Suppressor macrophage (primary cell): ENCODE data around the gene MYADML2.

Source experiments
- DNase-seq, 4 experiments: peaks; one replicate each; pipeline ENCODE4 v3.0.0-alpha.2; 2020 to 2022

The MYADML2 gene

GRCh38 chr17:81909966-81910839 lies 36.8 kb downstream of the MYADML2 start:
- DNase-seq, result peak in 3 of 4 experiments; percentile 50 to 66 (median 51)

- DNase-seq, result no peak
Observed at GRCh38 chr17:81909231-81909630, 37.8 kb downstream of the MYADML2 start.

DNA sequence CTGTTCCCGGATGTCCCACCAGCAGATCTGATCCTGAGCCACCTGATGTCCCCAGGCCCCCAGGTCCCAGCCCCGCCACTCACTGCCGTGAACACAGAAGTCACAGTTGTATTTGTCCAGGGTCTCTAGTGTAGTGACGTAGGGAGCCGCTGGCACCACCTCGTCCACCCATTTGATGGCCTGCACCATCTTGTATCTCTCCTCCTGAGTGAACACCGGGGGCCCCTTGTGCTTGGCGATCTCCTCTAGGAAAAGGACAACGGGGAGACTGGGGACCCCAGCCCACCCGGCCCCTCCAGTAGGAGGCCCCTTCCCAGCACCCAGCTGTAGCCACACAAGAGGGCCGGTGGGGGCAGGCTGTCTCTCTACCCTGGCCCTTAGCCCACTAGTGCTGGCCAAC lies 38.2 kb downstream of the MYADML2 start:
- no peak for DNase-seq

GRCh38 chr17:81907219-81908145 lies 39.6 kb downstream of the MYADML2 start:
- no peak for DNase-seq

DNA sequence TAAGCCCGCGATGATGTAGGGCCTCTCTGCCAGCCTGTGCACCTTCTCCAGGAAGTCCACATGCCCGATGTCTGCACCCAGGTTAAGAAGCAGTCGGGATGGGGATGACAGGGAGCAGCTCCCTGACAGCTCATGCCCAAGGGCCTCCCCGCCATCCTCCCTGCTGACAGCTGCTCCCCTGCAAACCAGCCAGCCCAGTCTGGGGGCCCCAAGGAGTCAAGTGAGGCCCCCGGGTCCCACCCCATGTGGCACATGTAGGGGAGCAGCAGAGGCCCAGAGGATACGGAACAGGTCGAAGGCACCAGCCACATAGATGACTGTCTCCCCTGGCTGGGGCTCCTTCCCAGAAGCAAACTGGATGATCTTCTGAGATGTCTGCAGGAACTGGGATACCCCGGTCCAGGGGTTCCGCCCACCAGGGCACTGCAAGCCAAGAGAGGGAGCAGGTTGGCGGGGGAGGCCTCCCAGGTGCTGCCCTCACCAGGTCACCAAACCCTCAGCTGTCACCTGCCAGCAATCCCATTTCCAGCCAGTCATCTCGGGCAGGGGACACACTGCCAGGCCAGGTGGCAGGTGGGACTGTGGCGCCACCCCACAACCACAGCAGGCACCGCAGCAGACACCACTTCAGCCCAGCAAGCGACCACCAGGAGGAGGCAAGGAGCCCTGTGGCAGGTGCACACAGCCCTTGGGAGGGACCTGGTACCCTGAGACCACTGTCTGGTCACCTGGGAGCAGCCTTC lies 40.4 kb downstream of the MYADML2 start:
- no peak for DNase-seq

DNA sequence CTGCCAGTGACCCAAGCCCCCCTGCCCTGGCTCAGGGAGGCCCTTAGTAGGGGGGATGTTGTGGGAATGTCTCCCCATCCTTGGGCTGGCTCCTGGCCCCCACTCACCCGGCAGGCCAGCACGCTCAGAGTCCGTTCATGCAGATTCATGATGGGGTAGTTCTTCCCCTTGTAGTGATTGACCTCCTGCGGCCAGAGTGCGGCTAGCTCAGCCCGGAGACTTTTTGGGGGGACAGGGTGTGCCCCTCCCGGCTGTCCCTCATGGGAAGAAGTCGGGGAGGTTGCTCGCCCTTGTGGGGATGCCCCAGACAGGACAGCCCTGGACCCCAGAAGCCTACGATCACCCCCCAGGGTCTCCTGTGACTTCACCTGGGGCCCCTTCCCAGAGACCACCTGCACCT lies 41.0 kb downstream of the MYADML2 start:
- DNase-seq, result no peak

DNA sequence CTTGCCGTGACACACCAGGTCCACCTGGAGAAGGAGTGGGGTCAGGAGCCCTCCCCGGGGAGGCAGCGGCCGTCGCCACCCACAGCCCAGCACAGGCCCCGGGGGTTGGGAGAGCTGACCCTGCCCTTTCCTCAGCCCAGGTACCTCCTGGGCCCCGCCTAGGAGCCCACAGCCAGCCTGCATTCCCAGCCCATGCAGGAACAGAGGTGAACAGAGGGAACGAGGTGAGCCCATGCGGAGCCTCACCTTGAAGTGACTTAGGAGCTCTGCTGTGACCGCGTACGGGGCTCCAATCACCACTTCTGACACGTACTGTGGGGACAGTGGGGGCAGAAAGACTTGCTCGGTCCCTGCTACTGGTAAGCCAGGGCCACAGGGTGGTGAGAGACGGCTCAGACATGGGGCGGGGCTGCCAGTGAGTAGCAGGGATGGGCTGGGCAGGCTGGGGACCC lies 41.6 kb downstream of the MYADML2 start:
- no peak for DNase-seq

DNA sequence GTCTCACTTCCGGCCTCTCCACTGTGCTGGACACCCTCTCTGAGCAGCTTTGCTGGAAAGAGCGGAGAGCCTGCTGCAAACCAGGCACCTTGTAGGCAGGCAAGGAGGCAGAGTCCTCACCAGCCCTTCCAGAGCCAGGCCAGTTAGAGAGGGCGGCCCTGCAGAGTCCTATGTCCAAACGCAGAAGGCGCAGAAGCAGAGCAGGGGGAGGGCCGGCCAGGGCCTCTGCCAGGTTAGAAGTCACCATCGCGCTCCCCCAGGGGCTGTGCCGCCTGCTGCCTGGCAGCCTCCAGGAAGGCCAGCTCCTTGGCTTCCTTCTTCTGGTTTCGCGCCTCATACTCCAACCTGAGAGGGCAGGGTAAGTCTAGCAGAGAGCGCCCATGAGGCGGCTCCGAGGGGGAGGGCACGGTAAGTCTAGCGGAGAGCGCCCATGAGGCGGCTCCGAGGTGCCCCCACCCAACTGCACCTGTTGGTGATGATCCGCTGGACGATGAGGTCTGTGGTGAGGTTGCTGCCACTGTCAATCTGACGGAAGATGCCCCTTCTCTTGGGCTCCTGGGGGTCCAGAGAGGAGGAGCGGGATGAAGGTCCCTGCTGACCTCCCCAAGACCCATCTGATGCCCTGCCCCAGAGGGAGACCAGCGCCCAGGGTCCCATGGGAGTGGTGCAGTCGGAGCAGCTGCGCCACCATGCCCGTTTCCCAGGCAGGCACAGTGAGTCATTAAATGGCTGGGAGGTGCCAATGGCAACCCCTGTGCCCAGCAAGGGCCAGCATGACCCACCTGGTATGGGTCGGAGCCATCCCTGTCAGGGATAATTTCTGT lies 42.2 kb downstream of the MYADML2 start:
- DNase-seq, result no peak

DNA sequence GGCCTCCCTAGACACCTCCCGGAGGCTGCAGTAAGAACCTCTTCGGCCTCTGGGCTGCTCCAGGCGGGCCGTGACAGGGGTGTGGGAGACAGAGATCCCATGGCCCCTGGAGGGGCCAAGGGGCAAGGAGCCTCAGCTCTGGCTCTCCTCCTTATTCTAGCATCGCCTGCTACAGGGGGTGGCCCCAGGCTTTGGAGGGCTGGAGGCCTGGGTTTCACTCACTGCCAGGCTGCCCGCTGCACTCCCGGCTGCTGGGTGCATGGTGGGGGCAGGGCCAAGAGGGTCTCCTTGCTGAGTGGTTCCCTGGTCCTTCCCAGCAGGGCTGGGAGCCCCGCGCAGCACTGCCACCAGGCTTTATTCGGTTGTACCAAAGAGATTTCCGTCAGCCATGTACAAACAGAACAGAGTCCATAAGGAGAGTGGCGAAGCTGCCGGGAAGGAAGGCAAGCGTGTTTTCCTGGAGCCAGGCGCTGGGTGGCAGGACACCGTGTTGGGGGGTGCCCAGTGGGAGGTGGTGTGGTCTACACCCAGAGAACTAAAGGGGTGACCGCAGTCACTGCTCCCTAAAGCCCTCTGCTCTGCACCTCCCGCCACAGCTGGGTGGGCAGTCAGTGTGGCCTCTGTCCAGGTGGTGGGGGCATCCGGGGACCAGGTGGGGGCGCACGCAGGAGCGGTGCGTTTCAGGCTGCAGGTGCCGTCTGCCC lies 43.0 kb downstream of the MYADML2 start:
- no peak for DNase-seq

GRCh38 chr17:81903415-81903831 lies 43.6 kb downstream of the MYADML2 start:
- DNase-seq, result no peak

DNA sequence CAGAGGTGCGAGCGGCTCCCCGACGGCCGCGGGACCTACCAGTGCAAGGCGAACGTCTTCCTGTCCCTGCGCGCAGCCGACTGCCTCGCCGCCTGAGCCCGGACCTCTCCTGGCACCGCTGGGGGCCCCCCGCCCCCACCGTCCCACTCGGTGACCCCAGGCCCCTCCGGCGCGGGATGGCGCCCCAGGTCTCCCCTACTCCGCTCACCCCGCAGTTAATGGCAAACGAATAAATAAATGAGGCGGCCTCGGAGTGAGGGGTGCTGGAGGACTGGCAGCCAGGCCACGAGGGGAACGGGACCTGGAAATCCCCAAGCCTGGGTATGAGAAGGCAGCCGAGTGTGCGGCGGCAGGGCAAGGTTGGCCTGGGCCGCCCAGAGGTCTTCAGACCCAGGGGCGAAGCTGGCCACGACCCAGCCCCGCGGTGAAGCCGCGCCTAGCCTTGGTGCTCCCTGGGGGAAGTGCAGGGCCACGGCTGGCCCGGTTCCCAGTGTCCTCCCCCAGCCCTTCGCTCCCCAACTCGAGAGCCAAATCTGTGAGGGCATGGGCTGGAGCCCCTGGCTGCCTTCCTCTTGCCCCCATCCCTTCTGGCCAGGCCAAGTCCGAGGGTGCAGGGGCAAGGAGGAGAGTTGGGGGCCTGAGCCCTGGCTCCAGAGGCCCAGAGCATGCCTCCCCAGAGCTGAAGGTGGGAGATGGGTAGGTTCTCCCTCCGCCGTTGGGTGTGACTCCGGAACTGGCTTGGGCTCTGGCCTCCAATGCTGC lies 44.2 kb downstream of the MYADML2 start:
- no peak for DNase-seq

DNA sequence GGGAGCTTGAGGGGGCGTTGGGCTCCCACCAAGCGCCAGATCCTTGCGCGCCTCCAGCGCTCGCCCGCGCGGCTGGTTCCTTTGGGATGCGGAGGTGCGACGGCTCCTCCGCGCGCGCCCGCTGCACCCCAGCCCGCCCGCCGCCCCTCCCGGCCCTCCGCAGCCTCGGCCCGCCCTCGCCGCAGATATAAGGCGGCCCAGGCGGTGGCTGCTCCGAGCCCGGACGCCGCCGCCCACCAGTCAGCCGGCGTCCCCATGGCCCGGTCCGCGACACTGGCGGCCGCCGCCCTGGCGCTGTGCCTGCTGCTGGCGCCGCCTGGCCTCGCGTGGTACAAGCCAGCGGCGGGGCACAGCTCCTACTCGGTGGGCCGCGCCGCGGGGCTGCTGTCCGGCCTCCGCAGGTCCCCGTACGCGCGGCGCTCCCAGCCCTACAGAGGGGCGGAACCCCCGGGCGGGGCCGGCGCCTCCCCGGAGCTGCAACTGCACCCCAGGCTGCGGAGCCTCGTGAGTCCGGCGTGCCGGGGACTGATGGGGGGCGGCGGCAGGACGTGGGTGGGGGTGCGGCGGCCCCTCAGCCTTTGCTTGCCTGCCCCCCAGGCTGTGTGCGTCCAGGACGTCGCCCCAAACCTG lies 44.9 kb downstream of the MYADML2 start, which contains the start of gene NPB:
NPB (plus strand) TSS at position 216 of the 630 bp plus-strand sequence; CDS start at position 256, 40 bp downstream.
- DNase-seq, result peak; percentile 27 to 67 (median 44)

DNA sequence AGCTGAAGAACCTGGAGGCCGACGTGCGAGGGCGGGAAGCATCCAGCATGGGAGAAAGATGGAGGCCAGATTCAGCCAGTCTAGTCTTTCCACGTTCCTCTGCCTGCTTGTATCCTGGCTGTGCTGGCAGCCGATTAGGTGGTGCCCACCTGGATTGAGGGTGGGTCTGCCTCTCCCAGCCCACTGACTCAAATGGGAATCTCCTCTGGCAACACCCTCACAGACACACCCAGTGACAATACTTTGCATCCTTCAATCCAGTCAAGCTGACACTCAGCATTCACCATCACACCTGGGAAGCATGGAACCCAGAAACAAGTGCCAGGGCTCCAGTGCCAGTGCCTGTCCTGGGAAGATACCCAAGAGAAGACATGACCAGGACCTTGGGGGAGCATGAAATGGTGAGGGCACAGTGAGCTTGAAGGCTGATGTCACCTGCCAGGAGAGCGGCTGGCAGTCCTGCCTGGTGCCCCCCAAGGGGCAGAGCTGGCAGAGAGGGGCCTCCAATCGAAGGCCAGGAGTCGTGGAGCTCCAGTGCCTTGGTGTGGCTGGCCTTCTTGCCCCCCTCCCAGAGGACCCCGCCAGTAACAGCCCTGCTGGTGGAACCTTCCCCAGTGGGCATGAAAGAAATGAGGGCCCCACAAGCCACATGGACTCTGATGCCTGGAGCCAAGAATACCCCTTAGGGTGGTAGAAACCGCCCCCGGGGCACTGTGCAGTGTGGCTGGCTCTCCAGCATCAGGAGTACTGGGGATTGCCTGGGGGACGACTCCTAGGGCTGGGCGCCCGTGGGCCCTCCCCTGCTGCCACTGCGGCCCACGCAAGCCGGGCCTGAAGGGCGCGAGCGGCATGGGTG lies 45.6 kb downstream of the MYADML2 start:
- no peak for DNase-seq

DNA sequence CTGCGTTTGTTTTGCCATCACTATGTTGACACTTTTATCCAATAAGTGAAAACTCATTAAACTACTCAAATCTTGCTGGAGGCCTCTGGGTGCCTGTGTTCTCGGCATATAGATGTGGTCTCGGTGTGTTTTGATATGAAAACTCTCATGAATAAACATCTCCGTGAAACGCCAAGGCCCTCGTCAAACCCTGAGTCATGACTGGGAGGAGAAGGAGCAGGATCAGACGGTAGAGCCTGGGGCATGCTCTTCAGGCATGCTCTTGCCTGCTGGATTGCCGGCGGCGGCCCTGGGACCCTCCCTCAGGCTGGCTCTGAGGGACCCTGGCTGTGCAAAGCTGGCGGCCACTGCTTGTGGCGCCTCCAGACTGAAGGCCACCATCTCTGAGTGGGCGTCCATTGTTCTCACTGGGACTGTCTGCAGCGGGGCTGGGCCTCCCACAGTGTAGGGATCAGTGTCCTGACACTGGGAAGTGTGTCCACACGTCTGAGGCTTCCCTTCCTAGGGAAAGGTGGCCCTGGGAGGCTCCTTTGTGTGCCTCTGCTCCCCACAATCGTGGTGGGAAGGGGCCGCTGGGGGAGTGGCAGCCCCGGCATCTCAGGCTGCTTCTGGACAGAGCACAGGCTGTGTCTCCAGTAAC lies 46.7 kb downstream of the MYADML2 start:
- no peak for DNase-seq

DNA sequence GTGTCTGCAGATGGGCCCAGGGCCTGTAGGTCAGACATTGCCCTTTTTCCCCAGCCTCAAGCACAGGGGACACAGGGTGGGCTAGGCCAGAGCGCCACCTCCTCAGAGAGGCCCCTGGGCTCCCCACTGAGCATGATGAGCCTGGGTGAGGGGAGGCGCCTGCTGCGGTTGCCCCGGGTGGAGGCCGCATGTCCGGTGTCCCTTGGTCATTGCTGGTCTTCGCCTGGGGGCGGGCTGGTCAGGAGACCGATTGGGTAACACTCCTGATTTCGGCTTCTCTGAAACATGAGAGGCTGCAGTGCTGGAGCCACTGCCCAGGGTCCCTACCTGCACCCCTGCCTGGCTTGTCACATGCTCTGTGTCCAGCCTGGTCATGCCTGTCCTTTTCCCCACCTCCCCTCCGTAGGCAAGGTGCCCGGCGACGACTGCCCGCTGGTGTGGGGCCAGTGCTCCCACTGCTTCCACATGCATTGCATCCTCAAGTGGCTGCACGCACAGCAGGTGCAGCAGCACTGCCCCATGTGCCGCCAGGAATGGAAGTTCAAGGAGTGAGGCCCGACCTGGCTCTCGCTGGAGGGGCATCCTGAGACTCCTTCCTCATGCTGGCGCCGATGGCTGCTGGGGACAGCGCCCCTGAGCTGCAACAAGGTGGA lies 47.4 kb downstream of the MYADML2 start:
- DNase-seq, result no peak

DNA sequence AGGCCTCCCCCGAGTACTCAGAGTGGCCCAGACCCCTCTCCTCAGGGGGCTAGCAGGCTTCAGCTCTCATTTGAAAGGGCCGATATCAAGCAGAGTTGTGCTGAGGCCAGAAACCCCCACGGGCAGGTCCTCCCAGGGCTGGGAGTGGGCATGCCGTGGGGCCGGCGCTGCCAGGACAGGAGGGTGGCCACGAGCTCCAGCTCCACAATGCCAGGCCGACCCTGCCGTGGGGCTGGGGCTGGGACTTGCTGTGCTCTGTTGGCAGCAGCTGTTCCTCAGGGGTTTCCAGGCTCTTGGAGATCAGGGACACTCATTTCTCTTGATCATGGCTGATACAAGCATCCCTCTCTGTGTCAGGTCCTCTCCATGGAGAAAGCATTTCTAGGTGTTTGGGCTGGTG lies 48.1 kb downstream of the MYADML2 start:
- no peak for DNase-seq

- DNase-seq, result no peak
Observed at GRCh38 chr17:81898029-81898866, 48.8 kb downstream of the MYADML2 start.
